Fibroblast of the aortic adventitia (primary cell): ENCODE data around the gene DENND5B. TPM values are rescaled to one million over a fixed set of nuclear protein-coding genes. Genes with fewer than 3 reads are reported as not detected.

ENCODE experiments used
- DNase-seq: peaks from one replicate; pipeline ENCODE4 v3.0.0-alpha.2; 2010; ENCODE audit warnings: low read depth
- H3K4me3 ChIP-seq: 2 replicates; pipeline ENCODE4 v1.5.1; 2011; ENCODE audit warnings: low read depth, mild to moderate bottlenecking, control low read depth, low read length, moderate library complexity
- total RNA-seq: library from RNA; depleted of rRNA; stranded (reverse); fragments of >200 nt; gene quantifications from 2 replicates; pipeline ENCODE4 v1.2.3, GENCODE V29; 2012; ENCODE audit warnings: low replicate concordance
- TF ChIP-seq, protein P1 (sequence below): IDR thresholded peaks from 2 replicates; pipeline ENCODE4 v1.5.1; 2011; ENCODE audit warnings: mild to moderate bottlenecking, low read length, control low read depth, inconsistent platforms; ENCODE audit not compliant: insufficient read depth

The DENND5B gene
- total RNA-seq, 1 donor = 19.2 TPM

DNA sequence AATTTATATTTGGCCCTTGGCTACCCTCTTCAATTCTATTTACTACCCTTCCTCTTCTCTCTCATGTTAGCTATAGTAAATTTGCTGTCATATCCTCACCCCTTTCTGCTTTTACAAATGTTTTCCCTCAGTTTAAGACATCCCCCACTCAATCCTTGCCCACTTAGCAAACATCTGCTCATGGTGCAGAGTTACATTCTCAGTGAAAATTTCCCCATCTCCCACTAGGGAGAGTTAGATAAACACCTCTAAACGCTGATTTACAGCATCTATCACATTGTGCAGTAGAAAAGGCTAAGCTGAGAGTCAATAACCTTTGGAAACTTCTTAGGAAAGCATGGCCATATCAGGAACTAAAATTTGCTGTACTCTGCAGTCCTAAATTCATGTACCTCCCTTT, 69.0 kb downstream of the DENND5B start:
- TF ChIP-seq, protein P1, sequence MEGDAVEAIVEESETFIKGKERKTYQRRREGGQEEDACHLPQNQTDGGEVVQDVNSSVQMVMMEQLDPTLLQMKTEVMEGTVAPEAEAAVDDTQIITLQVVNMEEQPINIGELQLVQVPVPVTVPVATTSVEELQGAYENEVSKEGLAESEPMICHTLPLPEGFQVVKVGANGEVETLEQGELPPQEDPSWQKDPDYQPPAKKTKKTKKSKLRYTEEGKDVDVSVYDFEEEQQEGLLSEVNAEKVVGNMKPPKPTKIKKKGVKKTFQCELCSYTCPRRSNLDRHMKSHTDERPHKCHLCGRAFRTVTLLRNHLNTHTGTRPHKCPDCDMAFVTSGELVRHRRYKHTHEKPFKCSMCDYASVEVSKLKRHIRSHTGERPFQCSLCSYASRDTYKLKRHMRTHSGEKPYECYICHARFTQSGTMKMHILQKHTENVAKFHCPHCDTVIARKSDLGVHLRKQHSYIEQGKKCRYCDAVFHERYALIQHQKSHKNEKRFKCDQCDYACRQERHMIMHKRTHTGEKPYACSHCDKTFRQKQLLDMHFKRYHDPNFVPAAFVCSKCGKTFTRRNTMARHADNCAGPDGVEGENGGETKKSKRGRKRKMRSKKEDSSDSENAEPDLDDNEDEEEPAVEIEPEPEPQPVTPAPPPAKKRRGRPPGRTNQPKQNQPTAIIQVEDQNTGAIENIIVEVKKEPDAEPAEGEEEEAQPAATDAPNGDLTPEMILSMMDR = no peak
- H3K4me3 ChIP-seq = no peak overlapping the region
- DNase-seq = peak; percentile 37

DNA sequence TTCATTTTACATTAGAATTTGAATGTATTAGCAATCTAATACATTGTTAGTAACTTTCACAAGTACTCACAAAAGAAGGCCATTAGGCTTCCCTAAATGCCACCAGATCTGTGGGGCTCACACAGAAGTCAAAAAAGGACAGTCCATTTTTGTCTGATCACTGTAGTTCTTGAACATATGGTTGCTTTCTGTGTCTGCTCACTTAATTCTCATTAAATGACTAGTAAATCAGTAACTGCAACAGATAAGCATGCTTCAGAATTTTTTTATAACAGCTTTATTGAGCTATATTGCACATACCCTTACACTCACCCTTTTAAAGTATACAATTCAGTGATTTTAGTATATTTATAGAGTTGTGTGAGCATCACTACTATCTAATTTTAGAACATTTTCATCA, 71.4 kb downstream of the DENND5B start:
- no peak overlapping the region for H3K4me3 ChIP-seq

DNA sequence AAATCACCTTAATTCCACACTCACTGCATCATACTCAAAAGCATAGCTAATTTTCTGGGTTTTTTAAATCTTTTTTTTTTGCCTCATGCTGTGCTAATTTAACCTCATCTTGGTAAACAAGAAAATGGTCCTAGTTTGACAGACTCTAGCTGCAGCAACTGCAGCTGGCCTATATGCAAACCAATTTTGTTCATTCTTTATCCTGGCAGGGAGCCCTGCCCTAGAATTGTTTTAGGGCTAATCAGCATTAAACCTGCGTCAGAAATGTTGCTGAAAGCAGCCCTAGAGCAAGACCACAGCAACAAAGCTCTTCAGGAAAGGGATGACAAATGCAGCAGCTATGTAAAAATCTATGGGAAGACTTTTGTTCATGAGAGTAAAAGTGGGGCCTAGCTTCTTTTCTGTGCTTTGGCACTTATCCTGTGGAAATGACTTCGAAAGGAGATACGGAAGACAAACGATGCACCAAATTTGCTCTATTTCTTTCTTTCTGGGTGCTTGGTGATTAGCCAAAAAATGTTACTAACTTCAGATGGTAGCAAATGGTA, 72.2 kb downstream of the DENND5B start:
- peak; percentile 100 for DNase-seq
- TF ChIP-seq, protein P1 = no peak
- no peak overlapping the region for H3K4me3 ChIP-seq

More for the DNA sequence above, 71.4 kb downstream of the DENND5B start:
- no peak for DNase-seq
- TF ChIP-seq, protein P1 = no peak

DNA sequence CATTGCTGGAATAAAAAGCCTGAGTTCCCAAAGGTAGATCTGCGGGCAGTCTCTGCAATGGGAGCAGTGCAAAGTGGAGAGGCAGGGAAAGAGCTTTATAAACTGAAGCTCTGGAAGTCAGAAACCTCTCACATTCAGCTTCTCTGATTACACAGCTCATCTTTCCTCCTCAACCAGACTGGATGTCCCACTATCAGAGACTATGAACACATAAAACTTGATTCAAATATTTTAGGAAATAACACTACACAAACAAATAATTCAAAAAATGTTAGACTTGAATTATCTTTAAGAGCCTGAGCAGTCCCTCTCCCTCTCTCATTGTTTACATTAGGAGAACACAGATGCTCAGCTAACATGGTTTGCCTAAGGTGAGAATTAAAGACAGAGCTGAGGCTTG, 72.9 kb downstream of the DENND5B start:
- TF ChIP-seq, protein P1 = no peak
- no peak overlapping the region for H3K4me3 ChIP-seq
- DNase-seq = peak; percentile 27

DNA sequence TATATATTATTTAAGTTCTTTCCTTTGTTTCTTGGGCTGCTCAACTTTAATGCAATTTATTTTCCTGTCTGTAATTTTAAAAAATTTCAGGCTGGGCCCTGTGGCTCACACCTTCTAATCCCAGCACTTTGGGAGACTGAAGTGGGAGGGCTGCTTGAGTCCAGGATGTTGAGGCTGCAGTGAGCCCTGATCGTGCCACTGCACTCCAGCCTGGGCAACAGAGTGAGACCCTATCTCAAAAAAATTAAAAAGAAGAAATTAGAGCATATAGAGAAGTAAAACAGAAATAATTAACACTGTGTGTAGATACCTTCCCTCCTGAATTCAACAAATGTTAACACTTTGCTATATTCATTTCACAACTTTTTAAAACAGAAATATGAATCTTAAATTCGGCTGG, 74.2 kb downstream of the DENND5B start:
- DNase-seq = no peak
- no peak overlapping the region for H3K4me3 ChIP-seq
- TF ChIP-seq, protein P1 = no peak

DNA sequence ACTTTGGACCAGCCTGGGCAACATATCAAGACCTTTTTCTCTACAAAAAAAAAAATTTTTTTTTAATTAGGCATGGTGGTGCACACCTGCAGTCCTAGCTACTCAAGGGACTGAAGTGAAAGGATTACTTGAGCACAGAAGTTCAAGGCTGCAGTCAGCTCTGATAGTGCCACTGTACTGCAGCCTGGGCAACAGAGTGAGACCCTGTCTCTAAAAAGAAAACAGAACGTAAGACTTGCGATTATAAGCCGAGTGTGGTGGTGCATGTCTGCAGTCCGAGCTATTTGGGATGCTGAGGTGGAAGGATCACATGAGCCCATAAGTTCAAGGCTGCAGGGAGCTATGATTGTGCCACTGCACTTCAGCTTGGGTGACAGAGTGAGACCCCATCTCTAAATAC, 76.0 kb downstream of the DENND5B start:
- TF ChIP-seq, protein P1 = no peak
- DNase-seq = no peak
- H3K4me3 ChIP-seq = no peak overlapping the region

DNA sequence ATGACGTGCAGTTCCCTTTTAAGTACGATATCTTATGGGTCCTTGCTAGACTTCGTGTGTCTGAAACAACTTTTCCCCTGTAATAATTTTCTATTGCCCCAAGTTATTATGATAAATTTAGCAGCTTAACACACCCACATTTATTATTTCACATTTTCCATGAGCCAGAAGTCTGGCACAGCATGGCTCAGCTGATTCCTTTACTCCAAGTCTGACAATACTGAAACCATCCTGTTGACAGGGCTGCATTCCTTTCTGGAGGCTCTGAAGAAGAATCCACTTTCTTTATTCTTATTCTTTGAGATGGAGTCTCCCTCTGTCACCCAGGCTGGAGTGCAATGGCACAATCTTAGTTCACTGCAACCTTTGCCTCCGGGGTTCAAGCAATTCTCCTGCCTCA, 80.9 kb downstream of the DENND5B start:
- no peak overlapping the region for H3K4me3 ChIP-seq
- TF ChIP-seq, protein P1 = no peak
- peak; percentile 65 for DNase-seq
